Epithelial cell of esophagus (primary cell): ENCODE results near the gene TMA7B.

Source experiments
- DNase-seq: peaks from one replicate; pipeline ENCODE4 v3.0.0; 2010; ENCODE audit warnings: low read depth
- H3K4me3 ChIP-seq: 2 replicates; pipeline ENCODE4 v1.5.1; 2011; ENCODE audit warnings: mild to moderate bottlenecking, low read length, control low read depth
- TF ChIP-seq, protein P1 (sequence below): IDR thresholded peaks from 2 replicates; pipeline ENCODE4 v1.5.1; 2011; ENCODE audit warnings: low read depth, mild to moderate bottlenecking, low read length, control low read depth, inconsistent platforms; ENCODE audit not compliant: insufficient read depth; ENCODE audit errors: missing control alignments

The TMA7B gene

DNA sequence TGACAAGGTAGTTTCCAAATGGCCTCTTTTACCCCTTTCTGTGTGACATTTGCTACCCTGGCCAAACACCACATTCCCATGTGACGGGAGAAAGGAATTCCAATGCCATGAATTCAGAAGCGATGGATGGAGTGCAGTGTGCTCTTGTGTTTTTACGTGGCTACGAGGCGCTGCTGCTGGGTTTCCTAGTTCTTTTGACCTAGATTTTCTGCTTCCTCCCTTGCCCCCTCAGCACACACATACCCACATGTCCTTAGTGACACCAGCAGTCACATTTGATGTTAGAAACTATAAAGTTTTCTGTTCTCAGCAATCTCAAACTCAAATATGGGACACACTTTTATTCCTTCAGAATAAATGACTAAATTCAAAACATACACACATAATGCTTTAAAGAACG lies 7.8 kb upstream of the TMA7B start:
- DNase-seq, result no peak
- no peak overlapping the region for H3K4me3 ChIP-seq

DNA sequence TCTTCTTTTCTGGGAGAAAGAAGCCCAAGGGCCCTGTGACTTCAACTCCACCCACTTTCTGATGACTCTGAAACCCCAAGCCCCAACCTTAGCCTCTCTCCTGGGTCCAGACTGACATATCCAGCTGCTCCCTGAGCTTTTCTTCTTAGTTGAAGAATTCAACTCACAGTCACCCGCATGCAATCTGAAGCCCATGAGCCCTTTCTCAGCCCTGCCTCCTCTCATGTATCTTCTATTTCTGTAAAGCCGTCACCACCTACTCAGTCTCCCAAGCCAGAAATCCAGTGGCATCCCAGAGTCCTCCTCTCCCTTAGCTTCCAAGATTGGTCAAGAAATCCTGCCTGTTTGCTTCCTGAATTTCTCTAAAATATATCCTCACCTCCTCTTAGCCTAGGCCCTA lies 7.1 kb upstream of the TMA7B start:
- TF ChIP-seq, protein P1, sequence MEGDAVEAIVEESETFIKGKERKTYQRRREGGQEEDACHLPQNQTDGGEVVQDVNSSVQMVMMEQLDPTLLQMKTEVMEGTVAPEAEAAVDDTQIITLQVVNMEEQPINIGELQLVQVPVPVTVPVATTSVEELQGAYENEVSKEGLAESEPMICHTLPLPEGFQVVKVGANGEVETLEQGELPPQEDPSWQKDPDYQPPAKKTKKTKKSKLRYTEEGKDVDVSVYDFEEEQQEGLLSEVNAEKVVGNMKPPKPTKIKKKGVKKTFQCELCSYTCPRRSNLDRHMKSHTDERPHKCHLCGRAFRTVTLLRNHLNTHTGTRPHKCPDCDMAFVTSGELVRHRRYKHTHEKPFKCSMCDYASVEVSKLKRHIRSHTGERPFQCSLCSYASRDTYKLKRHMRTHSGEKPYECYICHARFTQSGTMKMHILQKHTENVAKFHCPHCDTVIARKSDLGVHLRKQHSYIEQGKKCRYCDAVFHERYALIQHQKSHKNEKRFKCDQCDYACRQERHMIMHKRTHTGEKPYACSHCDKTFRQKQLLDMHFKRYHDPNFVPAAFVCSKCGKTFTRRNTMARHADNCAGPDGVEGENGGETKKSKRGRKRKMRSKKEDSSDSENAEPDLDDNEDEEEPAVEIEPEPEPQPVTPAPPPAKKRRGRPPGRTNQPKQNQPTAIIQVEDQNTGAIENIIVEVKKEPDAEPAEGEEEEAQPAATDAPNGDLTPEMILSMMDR, result no peak

More for the DNA sequence above, 7.8 kb upstream of the TMA7B start:
- TF ChIP-seq, protein P1, result no peak

DNA sequence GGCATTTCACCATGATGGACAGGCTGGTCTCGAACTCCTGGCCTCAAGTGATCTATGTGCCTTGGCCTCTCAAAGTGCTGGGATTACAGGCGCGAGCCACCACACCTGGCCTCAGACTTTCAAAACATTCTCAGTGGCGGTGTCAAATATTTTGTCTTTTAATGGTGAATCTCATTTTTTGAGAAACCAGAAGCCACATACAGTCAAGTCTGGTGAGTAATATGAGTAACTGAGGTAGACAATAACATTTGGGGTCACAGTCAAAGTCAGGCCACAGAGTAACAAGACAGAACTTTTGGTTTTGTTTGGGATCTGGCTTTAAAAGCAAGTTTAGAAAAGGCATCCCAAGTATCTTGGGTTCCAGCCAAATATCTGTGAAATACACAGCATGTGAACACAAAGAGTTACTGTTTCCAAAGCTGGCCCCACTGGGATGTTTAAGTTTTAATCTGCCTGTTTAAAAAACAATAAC lies 5.6 kb upstream of the TMA7B start:
- H3K4me3 ChIP-seq, result no peak overlapping the region
- TF ChIP-seq, protein P1, result no peak
- no peak for DNase-seq

More for the DNA sequence above, 7.1 kb upstream of the TMA7B start:
- no peak for DNase-seq
- H3K4me3 ChIP-seq, result no peak overlapping the region

DNA sequence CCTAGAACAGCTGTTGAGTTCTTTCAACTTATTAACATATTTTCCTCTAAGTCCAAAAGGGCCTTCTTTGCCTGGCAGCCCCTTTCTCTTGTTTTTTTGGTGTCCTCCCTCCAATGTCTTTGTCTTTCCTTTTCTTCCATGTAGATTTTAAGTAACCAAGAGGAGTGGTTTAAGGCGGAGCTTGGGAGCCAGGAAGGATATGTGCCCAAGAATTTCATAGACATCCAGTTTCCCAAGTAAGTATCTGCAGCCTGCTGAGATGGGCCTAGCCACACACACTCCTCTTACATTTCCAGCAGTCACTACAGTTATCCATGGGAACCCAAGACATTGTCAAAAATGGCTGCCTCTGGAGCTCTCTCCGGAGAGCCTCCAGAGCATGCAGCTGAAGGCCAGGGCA lies 4.5 kb upstream of the TMA7B start:
- TF ChIP-seq, protein P1, result no peak
- no peak for DNase-seq
- H3K4me3 ChIP-seq, result no peak overlapping the region

DNA sequence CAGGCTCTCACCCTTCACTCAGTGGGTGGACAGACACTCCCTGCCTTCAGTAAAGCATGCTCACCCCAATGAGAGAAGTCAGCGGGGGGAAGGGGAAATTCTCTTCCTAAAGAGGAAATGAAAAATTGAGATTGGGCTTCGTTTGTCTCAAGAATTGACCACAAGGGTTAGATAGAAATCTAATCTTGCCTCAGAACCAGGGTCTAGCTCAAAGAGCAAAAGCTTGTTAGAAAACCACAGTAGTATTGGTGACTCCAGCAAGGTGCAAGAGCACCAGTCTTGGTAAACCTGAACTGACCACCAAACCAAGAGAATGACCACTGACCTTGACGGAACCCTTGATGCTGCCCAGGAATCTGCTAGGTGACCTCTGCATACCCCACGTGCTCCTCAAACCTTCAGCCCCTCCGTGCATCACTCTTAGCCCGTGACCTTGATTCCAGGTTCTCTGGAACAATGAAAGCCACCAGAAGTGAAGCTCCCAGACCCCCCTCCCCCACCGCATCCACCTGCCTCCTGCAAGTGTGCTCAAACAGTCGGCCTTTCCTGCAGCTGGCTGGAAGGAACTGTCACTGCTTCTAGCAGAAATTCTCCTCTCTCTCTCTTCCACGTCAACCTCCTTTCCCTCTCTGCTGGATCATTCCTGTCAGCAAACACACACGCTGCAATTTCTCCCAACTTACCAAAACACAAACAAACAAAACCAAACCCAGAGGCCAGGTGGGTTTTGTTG lies 3.1 kb upstream of the TMA7B start:
- H3K4me3 ChIP-seq, result no peak overlapping the region
- TF ChIP-seq, protein P1, result no peak
- DNase-seq, result no peak

DNA sequence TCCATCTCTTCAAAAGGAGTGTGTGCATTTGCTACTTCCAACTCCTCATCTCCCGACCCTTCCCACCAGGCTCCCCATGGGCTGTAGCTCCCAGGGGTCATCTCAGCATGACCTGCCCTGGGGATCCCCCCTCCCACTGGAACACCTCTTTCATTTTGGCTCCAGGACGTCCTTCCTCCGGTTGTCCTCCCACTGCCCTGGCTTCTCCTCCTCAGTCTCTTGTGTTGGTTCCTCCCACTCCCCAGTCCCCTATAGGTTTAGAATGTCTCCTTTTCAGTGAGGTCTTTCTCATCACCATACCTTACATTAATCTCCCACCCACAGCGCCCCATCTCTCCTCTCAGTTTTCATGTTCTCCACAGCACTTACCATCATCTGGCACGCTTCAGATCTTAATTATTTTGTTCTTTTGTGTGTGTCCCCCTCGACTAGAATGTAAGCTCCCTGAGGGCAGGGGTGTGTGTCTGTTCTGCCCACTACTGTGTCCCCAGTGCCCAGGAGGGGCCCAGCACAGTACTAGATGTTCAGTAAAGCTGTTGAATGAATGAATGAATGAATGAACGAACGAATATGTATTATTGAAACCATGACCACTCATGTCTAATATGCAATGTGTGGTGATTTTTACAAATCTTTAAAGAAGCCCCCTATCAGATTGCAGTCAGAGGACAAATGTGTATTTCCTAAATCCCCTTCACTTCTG lies 2.0 kb upstream of the TMA7B start:
- TF ChIP-seq, protein P1, result no peak
- no peak for DNase-seq

More for the DNA sequence above, 2.0 kb upstream of the TMA7B start:
- H3K4me3 ChIP-seq, result no peak overlapping the region
